Measurements from ENCODE around the gene DSEL. TPM values are rescaled to one million over a fixed set of nuclear protein-coding genes. Genes with fewer than 3 reads are reported as not detected.

Gene DSEL
- total RNA-seq (under 1 TPM; 0.24 to 0.46 TPM), polyA plus RNA-seq (1.1 TPM)

DNA sequence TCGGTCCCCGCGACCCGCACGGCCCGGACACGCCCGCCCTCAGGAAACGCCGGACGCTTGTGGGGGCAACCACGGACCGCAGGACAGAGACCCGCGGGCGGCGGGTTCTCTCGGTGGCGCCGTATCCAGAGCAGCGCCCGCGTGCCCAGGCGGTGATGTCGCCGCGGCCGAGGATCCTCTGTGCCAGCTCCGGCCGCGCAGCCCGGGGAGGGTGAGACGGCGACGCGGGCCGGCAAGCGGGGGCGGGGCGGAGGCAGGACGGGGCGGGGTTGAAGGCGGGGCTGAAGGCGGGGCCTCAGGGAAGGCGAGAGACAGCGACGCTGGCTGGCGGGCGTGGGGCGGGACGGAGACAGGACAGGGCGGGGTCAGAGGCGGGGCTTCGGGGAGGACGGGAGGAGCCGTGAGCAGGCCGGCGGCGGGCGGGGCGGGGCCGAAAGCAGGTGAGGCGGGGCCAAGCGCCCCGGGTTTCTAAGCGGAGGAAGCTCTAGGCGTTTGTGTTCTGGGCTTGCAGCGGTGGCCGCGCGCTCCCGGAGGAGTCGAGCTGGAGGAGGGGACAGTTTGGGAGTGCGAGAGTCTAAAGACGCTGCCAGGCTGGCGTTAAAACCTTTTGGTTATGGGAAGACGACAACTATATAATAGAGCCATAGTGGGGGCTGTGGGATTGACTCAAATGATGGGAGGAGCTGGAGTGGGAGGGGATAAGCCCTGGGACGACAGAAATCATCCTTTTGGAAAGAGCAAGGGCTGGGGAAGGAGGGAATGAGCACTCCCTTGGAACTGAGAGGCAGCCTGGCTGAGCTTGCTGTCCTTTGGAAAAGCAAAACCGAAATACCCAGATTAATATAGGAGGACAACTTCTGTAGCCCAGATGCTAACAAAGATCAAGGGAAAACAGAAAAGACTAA, at the start of gene DSEL:
Gene DSEL (minus strand): TSS at position 182 of the 905 bp plus-strand sequence. CDS start 2,112 bp downstream, outside the sequence.
- Mint-ChIP-seq H3K27me3 (peaks cover 0 to 8% of the 10 kb centered on the region in 2 donors), H3K9me3 (peaks cover 0 to 3% (median 0%) of the 10 kb centered on the region in 5 donors), H3K4me3 (peak within 1 kb of the TSS; percentile 88 to 98 (median 94)), H3K4me1 (peaks cover 25 to 41% (median 28%) of the 10 kb centered on the region in 3 donors), H3K27ac (peak within 1 kb of the TSS; percentile 32 to 96 (median 84)), H3K36me3 (peaks cover 0 to 4% (median 0%) of the 10 kb centered on the region in 3 donors)
- POLR2A ChIA-PET = no interaction called here
- Histone ChIP-seq H3K4me3 (ENCODE audit: low read length) (peak within 1 kb of the TSS; percentile 70), H3K4me1 (ENCODE audit: insufficient read depth, low read length) (peaks cover 15% of the 10 kb centered on the region), H3K9me3 (ENCODE audit: low read length) (no peaks in the 10 kb centered on the region), H3K36me3 (ENCODE audit: insufficient read depth, low read length) (no peaks in the 10 kb centered on the region), H3K27me3 (ENCODE audit: insufficient read depth, low read length, poor library complexity, severe bottlenecking) (no peaks in the 10 kb centered on the region), H3K27ac (ENCODE audit: low read depth, low read length) (peak within 1 kb of the TSS; percentile 6)
- CTCF ChIA-PET = interaction anchor here (1.0 to 2.8 kb wide), 7 partner anchors 9 to 1144 kb away, joined by 3 to 10 read pairs (median 3); no protein-coding TSS in a partner anchor
- DNase-seq = peak; percentile 93 to 98 (median 95)

GRCh38 chr18:67553437-67553836, 36.9 kb upstream of the DSEL start:
- Histone ChIP-seq H3K9me3 (ENCODE audit: low read length) (no peaks in the 10 kb centered on the region), H3K27me3 (ENCODE audit: insufficient read depth, low read length, poor library complexity, severe bottlenecking) (no peaks in the 10 kb centered on the region), H3K36me3 (ENCODE audit: insufficient read depth, low read length) (no peaks in the 10 kb centered on the region), H3K4me1 (ENCODE audit: insufficient read depth, low read length) (no peaks in the 10 kb centered on the region), H3K27ac (ENCODE audit: low read depth, low read length) (no peak overlapping the region), H3K4me3 (ENCODE audit: low read length) (no peak overlapping the region)
- ChIA-PET POLR2A (no interaction called here), CTCF (no interaction called here)
- H3K4me1 Mint-ChIP-seq = no peaks in the 10 kb centered on the region
- H3K27me3 Mint-ChIP-seq = peaks cover 0 to 2% of the 10 kb centered on the region in 2 donors
- DNase-seq = no peak
- H3K27ac Mint-ChIP-seq = no peak overlapping the region
- H3K4me3 Mint-ChIP-seq = no peak overlapping the region
- no peaks in the 10 kb centered on the region for H3K9me3 Mint-ChIP-seq
- H3K36me3 Mint-ChIP-seq = no peaks in the 10 kb centered on the region

GRCh38 chr18:67550872-67551520, 34.5 kb upstream of the DSEL start:
- no peaks in the 10 kb centered on the region for H3K36me3 ChIP-seq (ENCODE audit: insufficient read depth, low read length)
- CTCF ChIA-PET = no interaction called here
- no peak overlapping the region for H3K27ac Mint-ChIP-seq

DNA sequence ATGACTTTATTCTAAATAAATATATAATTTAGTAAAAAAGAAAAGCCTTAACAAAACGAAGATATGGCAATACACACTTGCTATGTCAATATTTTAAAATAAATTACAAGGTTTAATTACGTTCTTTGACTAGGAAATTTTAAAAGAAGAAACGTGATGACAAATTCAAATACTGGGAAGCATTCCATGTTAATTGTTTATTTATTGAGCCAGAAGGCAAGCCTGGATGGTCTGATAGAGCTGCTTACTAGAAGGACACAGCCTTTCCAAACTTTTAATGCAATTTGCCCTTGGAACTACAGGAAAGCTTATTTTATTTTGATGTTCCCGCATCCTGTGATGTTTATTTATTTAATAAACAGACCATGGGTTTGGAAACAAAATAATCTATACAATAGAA, 33.4 kb upstream of the DSEL start:
- H3K4me3 Mint-ChIP-seq = no peak overlapping the region
- peaks cover 0 to under 1% of the 10 kb centered on the region in 2 donors for H3K27me3 Mint-ChIP-seq
- no peaks in the 10 kb centered on the region for H3K9me3 Mint-ChIP-seq

More at GRCh38 chr18:67550872-67551520, 34.5 kb upstream of the DSEL start:
- no peaks in the 10 kb centered on the region for H3K27me3 ChIP-seq (ENCODE audit: insufficient read depth, low read length, poor library complexity, severe bottlenecking)
- no peaks in the 10 kb centered on the region for H3K27me3 Mint-ChIP-seq
- POLR2A ChIA-PET = no interaction called here
- no peak for DNase-seq
- H3K4me3 Mint-ChIP-seq = no peak overlapping the region
- H3K36me3 Mint-ChIP-seq = no peaks in the 10 kb centered on the region
- H3K27ac ChIP-seq (ENCODE audit: low read depth, low read length) = no peak overlapping the region
- H3K9me3 ChIP-seq (ENCODE audit: low read length) = no peaks in the 10 kb centered on the region
- H3K9me3 Mint-ChIP-seq = no peaks in the 10 kb centered on the region
- H3K4me3 ChIP-seq (ENCODE audit: low read length) = no peak overlapping the region
- no peaks in the 10 kb centered on the region for H3K4me1 Mint-ChIP-seq
- no peaks in the 10 kb centered on the region for H3K4me1 ChIP-seq (ENCODE audit: insufficient read depth, low read length)

DNA sequence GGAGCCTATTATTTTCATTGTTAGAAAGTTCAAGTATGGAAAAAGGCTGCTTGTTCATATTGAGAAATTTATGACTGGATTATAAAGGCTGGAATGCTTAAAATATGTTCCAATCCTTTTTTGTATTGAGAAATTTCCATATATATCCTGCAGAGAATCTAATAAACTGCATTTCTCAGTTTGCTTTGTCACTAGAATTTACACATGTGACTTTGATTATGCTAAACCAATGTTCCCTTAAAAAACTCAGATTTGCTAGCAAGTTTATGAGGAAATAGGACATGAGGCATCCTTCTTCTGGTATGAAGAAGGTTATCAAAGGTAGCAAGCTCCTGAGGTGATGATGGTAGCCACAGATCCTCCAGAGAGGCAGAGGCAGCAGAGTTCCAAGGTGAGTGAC, 29.2 kb upstream of the DSEL start:
- H3K9me3 Mint-ChIP-seq = no peaks in the 10 kb centered on the region

More for the DNA sequence above, 33.4 kb upstream of the DSEL start:
- DNase-seq = no peak
- Mint-ChIP-seq H3K27ac (no peak overlapping the region), H3K4me1 (no peaks in the 10 kb centered on the region), H3K36me3 (no peaks in the 10 kb centered on the region)
- Histone ChIP-seq H3K4me1 (ENCODE audit: insufficient read depth, low read length) (no peaks in the 10 kb centered on the region), H3K36me3 (ENCODE audit: insufficient read depth, low read length) (no peaks in the 10 kb centered on the region), H3K27ac (ENCODE audit: low read depth, low read length) (no peak overlapping the region), H3K27me3 (ENCODE audit: insufficient read depth, low read length, poor library complexity, severe bottlenecking) (no peaks in the 10 kb centered on the region), H3K4me3 (ENCODE audit: low read length) (no peak overlapping the region), H3K9me3 (ENCODE audit: low read length) (no peaks in the 10 kb centered on the region)
- ChIA-PET POLR2A (no interaction called here), CTCF (no interaction called here)

GRCh38 chr18:67540559-67540958, 24.0 kb upstream of the DSEL start:
- Histone ChIP-seq H3K27me3 (ENCODE audit: insufficient read depth, low read length, poor library complexity, severe bottlenecking) (no peaks in the 10 kb centered on the region), H3K9me3 (ENCODE audit: low read length) (no peaks in the 10 kb centered on the region), H3K4me1 (ENCODE audit: insufficient read depth, low read length) (no peaks in the 10 kb centered on the region), H3K27ac (ENCODE audit: low read depth, low read length) (no peak overlapping the region), H3K4me3 (ENCODE audit: low read length) (no peak overlapping the region), H3K36me3 (ENCODE audit: insufficient read depth, low read length) (no peaks in the 10 kb centered on the region)
- CTCF ChIA-PET = no interaction called here
- no peak for DNase-seq
- POLR2A ChIA-PET = no interaction called here
- Mint-ChIP-seq H3K27me3 (peaks cover 6 to 8% of the 10 kb centered on the region in 2 donors), H3K4me1 (peaks cover 0 to 3% (median 0%) of the 10 kb centered on the region in 3 donors), H3K27ac (no peak overlapping the region), H3K9me3 (no peaks in the 10 kb centered on the region), H3K36me3 (no peaks in the 10 kb centered on the region), H3K4me3 (no peak overlapping the region)

More for the DNA sequence above, 29.2 kb upstream of the DSEL start:
- peaks cover 6% of the 10 kb centered on the region in 2 donors for H3K27me3 Mint-ChIP-seq
- Histone ChIP-seq H3K36me3 (ENCODE audit: insufficient read depth, low read length) (no peaks in the 10 kb centered on the region), H3K4me3 (ENCODE audit: low read length) (no peak overlapping the region), H3K27ac (ENCODE audit: low read depth, low read length) (no peak overlapping the region), H3K27me3 (ENCODE audit: insufficient read depth, low read length, poor library complexity, severe bottlenecking) (no peaks in the 10 kb centered on the region), H3K4me1 (ENCODE audit: insufficient read depth, low read length) (no peaks in the 10 kb centered on the region), H3K9me3 (ENCODE audit: low read length) (no peaks in the 10 kb centered on the region)
- no peak overlapping the region for H3K27ac Mint-ChIP-seq
- ChIA-PET POLR2A (no interaction called here), CTCF (no interaction called here)
- peaks cover 0 to 3% (median 0%) of the 10 kb centered on the region in 3 donors for H3K4me1 Mint-ChIP-seq
- H3K36me3 Mint-ChIP-seq = no peaks in the 10 kb centered on the region
- DNase-seq = no peak
- no peak overlapping the region for H3K4me3 Mint-ChIP-seq

DNA sequence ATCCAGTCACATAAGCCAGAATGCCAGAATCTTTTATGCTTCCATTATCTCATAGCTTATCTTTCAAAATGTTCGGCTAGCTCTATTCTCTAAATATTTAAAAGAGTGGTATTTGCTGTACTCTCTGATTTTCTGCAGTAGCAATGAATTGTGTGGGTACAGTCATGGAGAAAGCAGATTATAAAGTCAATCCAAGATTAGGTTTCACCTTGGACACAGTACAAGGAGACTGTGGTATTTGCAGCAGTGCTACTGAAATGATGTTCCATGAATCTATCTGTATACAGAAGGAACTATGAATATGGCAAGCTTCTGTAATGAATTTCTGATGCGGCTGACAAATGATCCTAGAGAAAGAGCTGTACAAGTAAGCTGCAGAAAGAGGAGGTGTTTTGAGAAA, 15.4 kb upstream of the DSEL start:
- H3K36me3 Mint-ChIP-seq = no peaks in the 10 kb centered on the region
- H3K4me1 ChIP-seq (ENCODE audit: insufficient read depth, low read length) = no peaks in the 10 kb centered on the region
- H3K27me3 Mint-ChIP-seq = peaks cover 2 to 5% of the 10 kb centered on the region in 2 donors
- no peak overlapping the region for H3K4me3 Mint-ChIP-seq
- no peaks in the 10 kb centered on the region for H3K9me3 ChIP-seq (ENCODE audit: low read length)
- H3K27me3 ChIP-seq (ENCODE audit: insufficient read depth, low read length, poor library complexity, severe bottlenecking) = no peaks in the 10 kb centered on the region
- H3K9me3 Mint-ChIP-seq = no peaks in the 10 kb centered on the region
- H3K36me3 ChIP-seq (ENCODE audit: insufficient read depth, low read length) = no peaks in the 10 kb centered on the region
- no peaks in the 10 kb centered on the region for H3K4me1 Mint-ChIP-seq
- DNase-seq = no peak
- H3K27ac ChIP-seq (ENCODE audit: low read depth, low read length) = no peak overlapping the region
- no peak overlapping the region for H3K4me3 ChIP-seq (ENCODE audit: low read length)
- ChIA-PET CTCF (no interaction called here), POLR2A (no interaction called here)
- H3K27ac Mint-ChIP-seq = no peak overlapping the region

Data from CD8-positive, alpha-beta memory T cell (primary cell).